Measurements from ENCODE around the gene YAF2.

GRCh38 chr12:42144408-42145196 is 93.4 kb downstream of the YAF2 start, which contains the start of gene GXYLT1:
- TF ChIP-seq POLR2A (IDR thresholded peaks at IDR 0.05): peak; percentile 67 to 83
- TF ChIP-seq, protein P1, sequence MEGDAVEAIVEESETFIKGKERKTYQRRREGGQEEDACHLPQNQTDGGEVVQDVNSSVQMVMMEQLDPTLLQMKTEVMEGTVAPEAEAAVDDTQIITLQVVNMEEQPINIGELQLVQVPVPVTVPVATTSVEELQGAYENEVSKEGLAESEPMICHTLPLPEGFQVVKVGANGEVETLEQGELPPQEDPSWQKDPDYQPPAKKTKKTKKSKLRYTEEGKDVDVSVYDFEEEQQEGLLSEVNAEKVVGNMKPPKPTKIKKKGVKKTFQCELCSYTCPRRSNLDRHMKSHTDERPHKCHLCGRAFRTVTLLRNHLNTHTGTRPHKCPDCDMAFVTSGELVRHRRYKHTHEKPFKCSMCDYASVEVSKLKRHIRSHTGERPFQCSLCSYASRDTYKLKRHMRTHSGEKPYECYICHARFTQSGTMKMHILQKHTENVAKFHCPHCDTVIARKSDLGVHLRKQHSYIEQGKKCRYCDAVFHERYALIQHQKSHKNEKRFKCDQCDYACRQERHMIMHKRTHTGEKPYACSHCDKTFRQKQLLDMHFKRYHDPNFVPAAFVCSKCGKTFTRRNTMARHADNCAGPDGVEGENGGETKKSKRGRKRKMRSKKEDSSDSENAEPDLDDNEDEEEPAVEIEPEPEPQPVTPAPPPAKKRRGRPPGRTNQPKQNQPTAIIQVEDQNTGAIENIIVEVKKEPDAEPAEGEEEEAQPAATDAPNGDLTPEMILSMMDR (IDR thresholded peaks at IDR 0.05): no peak
- peak; percentile 64 for TF ChIP-seq POLR2AphosphoS5 (IDR thresholded peaks at IDR 0.05)
- TF ChIP-seq EP300 (IDR thresholded peaks at IDR 0.05): no peak
